ENCODE measurements around the gene BSND. TPM values are rescaled to one million over a fixed set of nuclear protein-coding genes. Genes with fewer than 3 reads are reported as not detected.

BSND gene
- total and polyA plus RNA-seq, 9 of the 15 experiments (the other 6 are each of a cell fraction or from before 2014, with no cell fraction given): not detected

- 0 out of 2 replicates have a peak, but pooled peaks have one; percentile 15 for TF ChIP-seq JUND (IDR thresholded peaks at IDR 0.05; ENCODE audit: borderline replicate concordance, low read depth, low read length)
- TF ChIP-seq JUND (tag; IDR thresholded peaks at IDR 0.05; ENCODE audit: borderline replicate concordance, low read depth, low read length): no peak
- TF ChIP-seq ZNF165 (CRISPR knock-in tag; IDR thresholded peaks at IDR 0.05; ENCODE audit: borderline replicate concordance): no peak
- no peak for TF ChIP-seq KHSRP (IDR thresholded peaks at IDR 0.05)
- no peak for TF ChIP-seq FOXK2 (conservative IDR thresholded peaks at IDR 0.05 in 1 of 2, IDR thresholded peaks at IDR 0.05 in 1 of 2; ENCODE audit: low read depth in 2 of 2)
- TF ChIP-seq FOSL1 (tag; conservative IDR thresholded peaks at IDR 0.05): peak; percentile 60
- TF ChIP-seq E2F4 (CRISPR knock-in tag; IDR thresholded peaks at IDR 0.05; ENCODE audit: low read depth): no peak
- no peaks in the 10 kb centered on the region for H3K79me2 ChIP-seq (ENCODE audit: control insufficient read depth, insufficient read depth, low read length)
- ChIA-PET CTCF (ENCODE audit: low intra/inter-chr PET ratio) (no interaction called here), POLR2A (no interaction called here)
- no TSS peak for BruUV-seq (replicated peaks)
- no peak overlapping the region for H3K27ac ChIP-seq (ENCODE audit: extremely low read depth, low read depth, low read length)
- no peak overlapping the region for H3K4me3 ChIP-seq
- FAIRE-seq (no peak), ATAC-seq (no peak), DNase-seq (ENCODE audit: extremely low read depth in 1 of 4, low spot score in 3 of 4) (no peak)
- H4K20me1 ChIP-seq (replicated peaks; ENCODE audit: control insufficient read depth, insufficient read depth, low read length): no peaks in the 10 kb centered on the region
- no peaks in the 10 kb centered on the region for H3K9me3 ChIP-seq (replicated peaks; ENCODE audit: control insufficient read depth, insufficient read depth, low read depth, low read length)
- peaks cover 14 to 35% of the 10 kb centered on the region in 2 experiments for H3K27me3 ChIP-seq (ENCODE audit: control insufficient read depth in 2 of 2, insufficient read depth in 2 of 2, low read length in 2 of 2)
- intact Hi-C loops (cut with micrococcal nuclease) (no loop called here), in situ Hi-C loops (cut with MboI) (no loop called here)
- no peak overlapping the region for H3K4me2 ChIP-seq (ENCODE audit: insufficient read depth, low read length)
- no peaks in the 10 kb centered on the region for H3K9me1 ChIP-seq (ENCODE audit: control insufficient read depth, insufficient read depth, low read length)
- no peak overlapping the region for H3K9ac ChIP-seq (ENCODE audit: insufficient read depth in 1 of 2, low read depth in 2 of 2, low read length in 2 of 2)
- H2AFZ ChIP-seq (ENCODE audit: low read depth, low read length): no peak overlapping the region
- H3K36me3 ChIP-seq (ENCODE audit: control insufficient read depth, insufficient read depth, low read length): no peaks in the 10 kb centered on the region
- H3K4me1 ChIP-seq (replicated peaks in 1 of 2; ENCODE audit: control insufficient read depth in 2 of 2, insufficient read depth in 2 of 2, low read length in 2 of 2): peaks cover 0 to 10% of the 10 kb centered on the region in 2 experiments; a peak in 2 of 5 replicates
- WGBS (ENCODE audit: insufficient coverage, low coverage, missing lambda C conversion rate): 12% methylated on average over 5 of the region's 5 CpGs
These were observed 31.4 kb upstream of the BSND start for GRCh38 chr1:54967372-54967771.
